Spleen (tissue), 11 donors: Measurements from ENCODE around the gene SPINDOC. TPM values are rescaled to one million over a fixed set of nuclear protein-coding genes. Genes with fewer than 3 reads are reported as not detected.
A peak's percentile ranks its signal among the peaks of the same experiment; 100 is the strongest.

Experiments
- DNase-seq: peaks from one replicate; pipeline ENCODE4 v3.0.0-alpha.2; 2020
- H3K27ac ChIP-seq, 8 donors: fragments of 200-600 bp; sonication (generic) in 7 of 8; 1 replicate in 4 of 8; 2 replicates in 4 of 8; pipeline versions ENCODE4 v1.5.0 to v1.8.0; 2016 to 2021; ENCODE audit warnings: inconsistent platforms in 4 of 8, mild to moderate bottlenecking in 4 of 8, moderate library complexity in 1 of 8
- H3K27me3 ChIP-seq, 7 donors: fragments of 200-600 bp; sonication (generic) in 6 of 7; replicated peaks in 1 of 7; 1 replicate in 4 of 7; 2 replicates in 3 of 7; pipeline versions ENCODE4 v1.5.0 to v1.8.0; 2016 to 2021; ENCODE audit warnings: inconsistent platforms in 3 of 7, mild to moderate bottlenecking in 1 of 7
- H3K36me3 ChIP-seq, 6 donors: fragments of 200-600 bp; sonication (generic) in 5 of 6; 1 replicate in 4 of 6; 2 replicates in 2 of 6; pipeline versions ENCODE4 v1.5.0 to v1.8.0; 2016 to 2021; ENCODE audit warnings: inconsistent platforms in 2 of 6
- H3K4me1 ChIP-seq, 6 donors: fragments of 200-600 bp; sonication (generic) in 5 of 6; 1 replicate in 3 of 6; 2 replicates in 3 of 6; pipeline versions ENCODE4 v1.5.0 to v1.8.0; 2016 to 2021; ENCODE audit warnings: inconsistent platforms in 3 of 6
- H3K4me3 ChIP-seq, 8 donors: fragments of 200-600 bp; sonication (generic) in 7 of 8; 1 replicate in 4 of 8; 2 replicates in 4 of 8; pipeline versions ENCODE4 v1.5.0 to v1.8.0; 2016 to 2021; ENCODE audit warnings: inconsistent platforms in 4 of 8, mild to moderate bottlenecking in 4 of 8, moderate library complexity in 2 of 8
- H3K9me3 ChIP-seq, 8 donors: fragments of 200-600 bp; sonication (generic) in 7 of 8; 1 replicate in 4 of 8; 2 replicates in 4 of 8; pipeline versions ENCODE4 v1.5.0 to v1.8.0; 2016 to 2021; ENCODE audit warnings: inconsistent platforms in 4 of 8
- CTCF ChIP-seq, 11 experiments: fragments of 200-600 bp in 7 of 11; fragments of 450-650 bp in 4 of 11; sonication (generic) in 4 of 11; IDR thresholded peaks in 8 of 11; conservative IDR thresholded peaks in 3 of 11; 1 replicate in 7 of 11; 2 replicates in 4 of 11; pipeline versions ENCODE4 v1.4.0 to v1.8.0; 2016 to 2021; ENCODE audit warnings: antibody characterized with exemption in 11 of 11, inconsistent platforms in 4 of 11, mild to moderate bottlenecking in 1 of 11
- POLR2A ChIP-seq, 3 donors: fragments of 450-650 bp; IDR thresholded peaks; one replicate each; pipeline ENCODE4 v1.5.1; 2017; ENCODE audit warnings: antibody characterized with exemption in 3 of 3, mild to moderate bottlenecking in 1 of 3
- POLR2AphosphoS5 ChIP-seq, 3 donors: sonication (generic); formaldehyde crosslinking; IDR thresholded peaks; one replicate each; pipeline ENCODE4 v1.5.1; 2017; ENCODE audit warnings: antibody characterized with exemption in 3 of 3
- WGBS, 5 donors: extraction: QIAGEN DNeasy Blood & Tissue Kit in 3 of 5; methylation state at CpG; one replicate each; pipeline versions ENCODE4 v1.1.5 to v1.1.7; 2013 to 2018; 5-methylcytosine and 5-hydroxymethylcytosine counted together
- intact Hi-C: fragments of 100-400 bp; cut with DNase I; formaldehyde crosslinking; loops from one replicate; pipeline ENCODE4 v1.15.0; 2023; ENCODE audit warnings: low total_unique reads
- polyA plus RNA-seq, 3 donors: library from polyadenylated mRNA; stranded (reverse); fragments of 200-250 nt; gene quantifications; one replicate each; pipeline ENCODE4 v1.2.1, GENCODE V29; 2013
- total RNA-seq, 7 donors: library from RNA; depleted of rRNA in 3 of 7; stranded (reverse); fragments of >200 nt in 3 of 7; fragmentation: NEBNext Ultra II Directional in 4 of 7; extraction: Animal tissue kit (Norgen Biotek cat#: 25700) in 4 of 7; gene quantifications; one replicate each; pipeline versions ENCODE4 v1.1.0 to v1.2.1, GENCODE V29; 2016 to 2021
- donor health status: healthy with polysubstance abuse.
- donor health status: DM: no; HTN: no; CAD: no; lungs with moderate emphysema.
- donor health status: DM: no; HTN: no; CAD: no.
- donor health status: Bipolar disorder and iron deficiency.
- donor health status: healthy.
- donor health status: DM: no; HTN: no; CAD: no.
- donor health status: DM: yes; HTN: yes; CAD: no.

The SPINDOC gene
- total and polyA plus RNA-seq, 10 donors = 5.1 to 16.8 (median 13.3) TPM

GRCh38 chr11:63871962-63872799 is 58.9 kb downstream of the SPINDOC start:
- peak; percentile 89 for DNase-seq
- WGBS, 5 donors = 13 to 28% (median 27%) methylated on average over 11 of the region's 11 CpGs

GRCh38 chr11:63872800-63873197 is 59.5 kb downstream of the SPINDOC start:
- no peak for DNase-seq
- Histone ChIP-seq H3K36me3 (peaks cover 0 to 43% (median 4%) of the 10 kb centered on the region in 6 donors), H3K27ac (peak overlapping the region in 6 of 8 donors; percentile 56 to 83 (median 67)), H3K4me1 (peaks cover 43 to 96% (median 81%) of the 10 kb centered on the region in 6 donors), H3K9me3 (no peaks in the 10 kb centered on the region), H3K27me3 (no peaks in the 10 kb centered on the region), H3K4me3 (peak overlapping the region in 1 of 8 donors; percentile 38)
- TF ChIP-seq CTCF (IDR thresholded peaks at IDR 0.05 in 8 of 11, conservative IDR thresholded peaks at IDR 0.05 in 3 of 11) (no peak), POLR2AphosphoS5 (IDR thresholded peaks at IDR 0.05) (no peak), POLR2A (IDR thresholded peaks at IDR 0.05) (no peak)
- intact Hi-C loops = no loop called here
- 76 to 90% (median 84%) methylated on average over 4 to 5 of the region's 5 CpGs for WGBS, 5 donors

More at GRCh38 chr11:63871962-63872799, 58.9 kb downstream of the SPINDOC start:
- intact Hi-C loops = no loop called here
- TF ChIP-seq POLR2A (IDR thresholded peaks at IDR 0.05) = no peak
- peak; percentile 39 to 89 (median 66) for TF ChIP-seq CTCF (IDR thresholded peaks at IDR 0.05 in 8 of 11, conservative IDR thresholded peaks at IDR 0.05 in 3 of 11)
- TF ChIP-seq POLR2AphosphoS5 (IDR thresholded peaks at IDR 0.05) = peak in 2 of 3 donors; percentile 64 to 90
- Histone ChIP-seq H3K4me3 (peak overlapping the region in 2 of 8 donors; percentile 1 to 38), H3K27me3 (no peaks in the 10 kb centered on the region), H3K9me3 (no peaks in the 10 kb centered on the region), H3K4me1 (peaks cover 43 to 96% (median 82%) of the 10 kb centered on the region in 6 donors), H3K36me3 (peaks cover 0 to 48% (median 5%) of the 10 kb centered on the region in 6 donors), H3K27ac (peak overlapping the region in 7 of 8 donors; percentile 26 to 83 (median 64))

DNA sequence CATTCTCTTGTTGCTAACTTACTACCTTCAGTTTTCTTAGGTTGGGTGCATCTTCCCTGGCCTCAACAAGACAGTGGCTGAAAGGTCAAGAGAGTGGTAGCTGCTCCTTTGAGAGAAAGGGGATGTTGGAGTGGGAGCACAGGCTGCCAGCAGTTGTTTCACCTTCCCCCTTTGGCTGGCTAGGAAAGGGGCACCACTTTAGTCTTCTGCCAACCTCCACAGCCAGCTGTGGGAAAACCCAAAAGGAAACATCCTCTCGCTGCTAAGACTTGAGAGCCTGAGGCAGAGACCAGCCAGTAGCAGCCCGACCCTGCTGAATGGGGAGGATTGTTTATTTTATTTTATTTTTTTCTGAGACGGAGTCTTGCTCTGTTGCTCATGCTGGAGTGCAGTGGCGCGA is 60.1 kb downstream of the SPINDOC start:
- peaks cover 0 to 40% (median 4%) of the 10 kb centered on the region in 6 donors for H3K36me3 ChIP-seq
- no peaks in the 10 kb centered on the region for H3K9me3 ChIP-seq
- no peak for DNase-seq
- TF ChIP-seq CTCF (IDR thresholded peaks at IDR 0.05 in 8 of 11, conservative IDR thresholded peaks at IDR 0.05 in 3 of 11) = no peak
- TF ChIP-seq POLR2A (IDR thresholded peaks at IDR 0.05) = no peak
- TF ChIP-seq POLR2AphosphoS5 (IDR thresholded peaks at IDR 0.05) = no peak
- H3K27me3 ChIP-seq = no peaks in the 10 kb centered on the region
- intact Hi-C loops = no loop called here
- no peak overlapping the region for H3K4me3 ChIP-seq
- 63 to 73% (median 68%) methylated on average over 5 of the region's 5 CpGs for WGBS, 5 donors
- H3K27ac ChIP-seq = peak overlapping the region in 4 of 8 donors; percentile 62 to 83 (median 76)
- peaks cover 38 to 96% (median 76%) of the 10 kb centered on the region in 6 donors for H3K4me1 ChIP-seq

DNA sequence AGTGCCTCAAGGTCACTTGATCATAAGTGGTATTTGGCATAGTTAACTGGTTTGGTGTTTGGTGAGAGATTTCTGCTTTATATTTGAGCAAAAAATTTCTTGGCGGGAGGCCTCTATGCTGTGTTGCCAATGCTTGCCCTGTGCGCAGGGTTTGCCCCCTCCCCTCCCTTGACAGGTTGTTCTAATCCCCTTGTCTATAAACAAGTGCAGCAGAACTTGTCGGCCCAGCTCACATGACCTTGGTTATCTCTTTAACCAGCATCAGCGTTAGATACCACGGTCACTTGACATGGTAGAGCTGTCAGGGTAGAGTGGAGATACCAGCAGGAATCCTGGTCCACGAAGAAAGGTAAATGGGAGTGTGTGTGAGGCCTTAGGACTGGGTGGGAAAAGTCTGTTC is 61.3 kb downstream of the SPINDOC start:
- intact Hi-C loops = no loop called here
- no peak overlapping the region for H3K4me3 ChIP-seq
- DNase-seq = no peak
- no peak for TF ChIP-seq CTCF (IDR thresholded peaks at IDR 0.05 in 8 of 11, conservative IDR thresholded peaks at IDR 0.05 in 3 of 11)
- no peak for TF ChIP-seq POLR2AphosphoS5 (IDR thresholded peaks at IDR 0.05)
- no peak for TF ChIP-seq POLR2A (IDR thresholded peaks at IDR 0.05)
- H3K4me1 ChIP-seq = peaks cover 26 to 96% (median 71%) of the 10 kb centered on the region in 6 donors
- no peaks in the 10 kb centered on the region for H3K9me3 ChIP-seq
- peaks cover 0 to 43% (median 8%) of the 10 kb centered on the region in 6 donors for H3K36me3 ChIP-seq
- no peaks in the 10 kb centered on the region for H3K27me3 ChIP-seq
- peak overlapping the region in 4 of 8 donors; percentile 22 to 83 (median 54) for H3K27ac ChIP-seq
- 70 to 78% (median 76%) methylated on average over 6 of the region's 6 CpGs for WGBS, 5 donors
